GM19328 (cell line): ENCODE data around the gene CTSD.

Experiments used
- ATAC-seq: cut with Tn5 transposase; IDR thresholded peaks from one replicate; pipeline ENCODE4 v1.9.1; 2021; ENCODE audit warnings: mild to moderate bottlenecking, moderate library complexity; ENCODE audit not compliant: unreplicated experiment

Gene CTSD

DNA sequence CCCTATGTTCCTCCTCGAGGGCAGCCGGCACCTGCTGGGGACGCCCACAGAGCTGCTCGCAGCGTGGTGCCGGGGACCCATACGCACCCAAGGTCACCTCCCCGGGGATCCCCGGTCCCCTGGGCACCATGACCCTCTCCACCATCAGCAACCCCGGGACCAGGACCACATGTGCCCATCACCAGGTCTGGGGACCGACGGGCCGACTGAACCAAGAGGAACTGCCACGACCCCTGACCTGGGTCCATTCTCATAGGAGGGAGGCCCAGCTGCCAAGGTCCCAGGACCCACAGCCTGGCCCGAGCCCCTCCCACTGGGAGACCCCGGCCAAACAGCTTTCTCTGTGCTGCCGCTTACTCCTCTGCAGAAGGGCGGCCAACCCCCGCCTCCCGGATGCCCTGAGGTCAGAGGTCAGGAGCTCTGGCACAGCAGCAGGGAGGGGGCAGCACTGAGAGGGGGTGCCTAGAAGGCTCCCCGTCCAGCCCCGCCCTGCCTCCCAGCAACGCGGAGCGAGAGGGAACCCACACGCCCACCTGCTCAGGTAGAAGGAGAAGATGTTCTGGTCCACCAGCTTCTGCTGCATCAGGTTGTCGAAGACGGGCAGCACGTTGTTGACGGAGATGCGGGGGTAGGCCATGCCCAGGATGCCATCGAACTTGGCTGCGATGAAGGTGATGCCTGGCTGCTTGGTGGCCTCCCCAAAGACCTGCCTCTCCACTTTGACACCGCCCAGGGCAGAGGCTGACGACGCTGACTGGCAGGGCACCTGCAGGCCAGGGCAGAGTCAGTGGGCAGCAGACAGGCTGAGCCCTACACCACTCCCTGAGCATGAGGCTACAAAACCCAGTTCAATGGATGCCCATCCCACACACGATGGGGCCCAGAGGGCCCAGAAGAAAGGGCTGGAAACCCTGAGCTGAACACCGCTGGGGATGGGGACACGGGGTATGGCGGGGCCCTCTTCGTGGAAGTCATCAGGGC is 6.6 kb downstream of the CTSD start:
- ATAC-seq, result no peak

DNA sequence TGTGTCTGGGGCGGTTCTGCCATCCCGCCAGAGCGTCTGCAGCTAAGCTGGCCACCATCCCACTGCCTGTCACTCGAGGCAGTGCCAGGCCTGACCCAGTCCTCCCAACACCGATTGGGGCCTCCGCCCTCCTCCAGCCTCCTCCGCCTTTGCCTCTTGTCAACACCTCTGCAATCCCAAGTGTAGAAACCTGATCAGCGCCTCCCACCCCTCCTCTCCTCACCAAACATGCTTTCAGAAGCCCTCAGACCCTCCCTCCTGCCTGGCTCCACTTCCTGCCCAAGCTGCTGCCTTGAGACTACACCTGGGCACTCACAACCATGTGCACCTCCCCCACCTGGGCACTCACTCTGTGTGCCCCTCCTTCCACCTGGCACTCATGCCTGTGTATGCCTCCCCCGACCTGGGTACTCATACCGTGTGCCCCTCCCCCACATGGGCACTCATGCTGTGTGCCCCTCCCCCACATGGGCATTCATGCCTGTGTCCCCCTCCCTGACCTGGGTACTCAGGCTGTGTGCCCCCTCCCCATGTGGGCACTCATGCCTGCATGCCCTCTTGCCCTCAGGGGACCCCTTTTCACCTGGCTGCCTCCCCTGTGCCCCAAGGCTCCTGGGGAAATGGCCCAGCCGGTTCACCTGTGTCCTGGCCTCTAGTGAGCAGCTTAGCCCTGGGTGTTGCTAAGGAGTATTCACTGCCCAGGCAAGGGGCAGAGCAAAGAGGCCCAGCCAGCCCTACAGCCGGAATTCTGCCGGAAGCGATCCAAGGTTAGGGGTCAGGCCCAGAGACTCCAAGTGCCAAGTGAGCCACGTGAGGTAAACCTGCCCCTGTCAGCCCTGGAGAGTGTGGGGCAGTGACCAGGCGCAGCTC is 7.8 kb downstream of the CTSD start:
- no peak for ATAC-seq

DNA sequence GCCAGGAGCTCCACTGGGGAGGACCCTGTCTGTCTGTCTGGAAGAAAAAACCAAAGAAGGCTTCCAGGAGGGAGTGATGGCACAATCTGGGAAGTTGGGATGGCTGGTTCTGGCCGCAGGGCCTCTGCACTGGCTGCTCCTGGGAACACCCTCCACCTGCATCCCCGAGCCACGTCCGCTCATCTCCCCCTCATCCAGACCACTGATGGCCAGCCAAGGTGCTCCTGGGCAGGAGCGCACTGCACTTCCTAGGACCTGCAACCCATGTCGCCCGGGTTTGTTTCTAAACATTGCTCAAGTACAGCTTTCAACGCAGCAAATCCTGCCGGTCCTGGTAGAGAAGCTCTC is 8.4 kb downstream of the CTSD start:
- ATAC-seq, result no peak

DNA sequence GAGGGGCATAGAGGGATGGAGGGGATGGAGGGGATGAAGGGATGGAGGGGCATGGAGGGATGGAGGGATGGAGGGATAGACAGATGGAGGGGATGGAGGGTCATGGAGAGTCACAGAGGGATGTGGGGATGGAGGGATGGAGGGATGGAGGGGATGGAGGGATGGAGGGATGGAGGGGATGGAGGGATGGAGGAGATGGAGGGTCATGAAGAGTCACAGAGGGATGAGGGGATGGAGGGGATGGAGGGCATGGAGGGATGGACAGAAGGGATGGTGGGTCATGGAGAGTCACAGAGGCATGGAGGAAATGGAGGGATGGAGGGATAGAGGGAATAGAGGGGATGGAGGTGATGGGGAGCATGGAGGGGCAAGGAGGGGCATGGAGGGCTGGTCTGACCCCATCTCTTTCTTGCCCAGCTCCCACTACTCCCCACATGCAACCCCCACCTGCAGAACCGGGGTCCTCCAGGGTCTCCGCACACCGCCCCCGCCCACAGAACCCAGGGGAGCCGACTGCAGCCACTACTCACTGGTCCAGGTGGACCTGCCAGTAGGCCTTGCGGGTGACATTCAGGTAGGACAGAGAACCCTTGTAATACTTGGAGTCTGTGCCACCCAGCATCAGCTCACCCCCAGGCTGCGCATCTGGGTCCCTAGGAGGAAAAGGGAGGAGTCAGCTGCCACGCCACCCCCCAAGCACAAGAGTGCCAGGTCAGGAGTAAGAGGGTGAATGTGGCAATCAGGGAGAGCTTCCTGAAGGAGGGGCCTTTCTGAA is 9.2 kb downstream of the CTSD start:
- ATAC-seq, result no peak

DNA sequence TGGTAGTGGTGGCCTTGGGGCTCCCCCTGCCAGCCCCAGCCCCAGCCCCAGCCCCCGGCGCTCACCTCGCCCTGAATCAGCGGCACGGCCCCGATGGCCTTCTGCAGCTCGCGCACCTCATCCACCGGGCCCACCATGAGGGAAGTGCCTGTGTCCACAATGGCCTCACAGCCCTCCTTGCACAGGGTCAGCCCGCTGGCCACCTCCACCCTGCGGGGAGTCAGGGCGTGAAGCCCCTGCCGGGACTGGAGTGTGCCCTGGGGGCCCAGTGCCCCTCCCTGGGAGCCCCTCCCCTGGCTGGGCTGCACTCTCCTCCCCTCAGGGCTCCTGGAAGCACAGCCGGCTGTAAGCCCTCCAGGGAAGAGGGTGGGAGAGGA is 9.8 kb downstream of the CTSD start:
- no peak for ATAC-seq

DNA sequence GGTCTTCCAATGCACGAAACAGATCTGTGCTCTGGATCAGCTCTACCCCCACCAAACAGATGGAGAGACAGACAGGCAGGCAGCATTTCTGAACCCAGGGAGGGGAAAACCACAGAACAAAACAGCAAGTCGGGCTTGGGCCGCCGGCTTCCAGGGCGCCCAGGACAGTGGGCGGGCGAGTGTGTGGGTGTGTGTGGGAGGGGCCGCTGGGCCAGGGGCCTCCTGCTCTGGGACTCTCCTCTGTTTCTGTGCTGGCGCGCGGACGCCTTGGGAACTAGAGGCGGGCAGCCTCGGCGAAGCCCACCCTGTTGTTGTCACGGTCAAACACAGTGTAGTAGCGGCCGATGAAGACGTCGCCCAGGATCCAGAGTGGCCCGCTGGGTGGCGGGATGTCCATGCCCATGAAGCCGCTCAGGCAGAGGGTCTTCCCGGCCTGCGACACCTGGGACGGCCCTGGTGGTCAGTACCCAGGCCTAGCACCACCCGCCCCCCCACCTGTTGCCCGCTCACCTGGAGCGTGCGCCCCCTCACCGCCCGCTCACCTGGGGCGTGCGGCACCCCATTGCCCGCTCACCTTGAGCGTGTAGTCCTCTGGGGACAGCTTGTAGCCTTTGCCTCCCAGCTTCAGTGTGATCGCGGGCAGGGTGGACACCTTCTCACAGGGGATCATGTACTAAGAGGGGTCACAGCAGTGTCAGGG is 10.3 kb downstream of the CTSD start:
- no peak for ATAC-seq

DNA sequence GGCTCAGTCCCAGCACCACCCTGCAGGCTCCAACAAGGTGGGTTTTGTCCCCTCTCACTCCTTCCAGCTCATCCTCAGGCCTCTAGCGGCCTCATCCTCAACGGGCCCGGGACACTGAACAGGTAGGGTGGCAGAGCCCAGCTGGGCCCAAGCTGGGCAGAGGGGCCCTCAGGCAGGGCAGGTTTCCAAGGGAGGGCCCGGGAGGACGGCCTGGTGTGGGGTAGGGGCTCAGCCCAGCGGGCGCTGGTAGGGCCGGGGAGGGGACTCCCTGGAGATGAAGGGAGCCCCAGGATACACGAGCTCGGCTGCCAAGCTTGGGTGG is 10.9 kb downstream of the CTSD start:
- ATAC-seq, result no peak

DNA sequence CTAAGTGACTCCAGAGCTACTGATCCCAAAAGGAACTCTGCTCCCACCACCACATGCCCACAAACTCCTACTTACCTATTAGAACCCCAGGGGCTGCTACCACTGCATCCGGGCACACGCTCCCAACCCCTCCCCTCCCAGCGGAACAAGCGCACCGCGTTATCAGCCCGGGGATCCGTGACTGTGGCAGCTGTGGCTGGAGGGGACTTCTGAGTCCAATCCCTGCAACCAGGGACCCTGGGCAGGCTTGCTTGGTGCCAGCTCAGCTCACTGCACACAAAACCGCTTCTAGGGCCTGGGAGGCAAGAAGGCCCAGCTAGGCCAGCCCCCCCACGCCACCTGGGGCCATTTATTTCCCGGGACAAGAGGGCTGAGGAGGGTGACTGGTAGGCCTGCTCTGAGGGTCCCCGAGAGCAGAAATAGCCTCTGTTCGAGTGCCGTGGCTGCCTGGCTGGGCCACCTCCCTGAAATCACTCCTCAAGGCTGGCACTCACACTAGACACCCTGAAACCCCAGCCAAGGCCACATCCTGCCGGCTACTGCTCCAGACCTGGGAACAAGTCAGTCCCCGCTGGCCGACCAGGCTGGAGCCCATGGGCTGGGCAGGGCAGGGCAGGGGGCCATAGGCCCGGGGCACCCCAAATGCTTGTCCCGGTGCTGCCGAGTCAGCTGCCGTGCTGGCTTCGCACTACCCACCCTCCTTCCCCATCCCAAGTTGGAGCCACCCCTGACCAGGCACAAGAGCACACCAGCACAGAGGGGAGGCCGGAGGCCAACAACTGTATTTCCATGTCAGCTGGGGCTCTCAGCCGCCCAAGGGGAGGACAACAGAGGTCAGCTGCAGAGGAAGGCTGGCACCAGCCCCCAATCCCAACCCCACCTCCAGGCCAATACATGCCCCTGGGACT is 11.5 kb downstream of the CTSD start:
- no peak for ATAC-seq

DNA sequence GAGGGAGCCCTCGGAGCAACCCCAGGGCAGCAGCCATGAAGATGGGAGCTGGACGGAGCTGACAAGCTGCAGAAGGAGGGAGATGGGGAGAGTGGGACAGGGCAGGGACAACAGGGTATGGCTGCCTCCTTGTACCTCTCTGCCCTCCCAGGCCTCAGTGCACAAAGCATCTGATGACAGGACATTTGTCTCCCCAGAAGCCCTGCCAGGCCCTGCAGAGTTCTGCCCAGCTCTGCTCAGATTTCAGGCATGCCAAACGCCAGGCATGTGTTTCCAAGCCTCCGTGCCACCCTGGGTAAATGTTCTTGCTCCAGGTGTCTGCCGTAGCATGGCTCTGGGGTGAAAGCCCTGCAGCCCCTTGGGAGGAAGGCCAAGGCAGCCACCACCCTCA is 12.2 kb downstream of the CTSD start:
- ATAC-seq, result no peak

DNA sequence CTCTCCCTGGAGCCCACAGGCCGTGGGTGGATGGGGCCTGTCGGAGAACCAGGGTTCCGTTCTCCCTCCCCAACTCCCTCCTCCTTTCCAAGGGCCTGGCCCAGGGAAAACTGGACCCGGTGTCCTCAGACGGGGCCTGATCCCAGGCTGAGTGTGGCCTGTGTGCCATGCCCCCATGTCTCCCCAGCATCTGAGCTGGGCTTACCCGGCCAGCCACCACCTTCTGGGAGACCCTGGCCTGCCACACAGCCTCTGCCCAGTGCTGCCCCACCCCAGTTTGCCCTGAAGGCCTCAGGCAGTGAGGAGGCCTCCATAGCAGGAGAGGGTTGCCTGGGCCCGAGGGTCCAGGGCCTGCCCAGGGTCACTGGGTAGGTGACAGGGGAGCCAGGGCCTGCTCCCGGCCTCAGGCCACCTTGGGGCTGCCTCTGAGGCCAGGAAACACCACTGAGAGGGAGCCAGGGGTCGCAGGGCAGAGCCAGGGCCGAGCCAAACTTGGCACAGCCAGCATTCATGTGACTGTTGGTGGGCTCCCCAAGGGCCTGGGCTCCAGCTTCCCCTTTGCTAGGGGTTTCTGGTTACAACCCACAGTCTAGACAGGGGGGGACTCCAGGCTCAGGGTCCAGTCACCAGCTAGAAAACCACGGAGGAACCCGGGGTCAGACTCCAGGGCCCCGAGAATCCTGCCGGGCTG is 12.7 kb downstream of the CTSD start:
- ATAC-seq, result no peak

DNA sequence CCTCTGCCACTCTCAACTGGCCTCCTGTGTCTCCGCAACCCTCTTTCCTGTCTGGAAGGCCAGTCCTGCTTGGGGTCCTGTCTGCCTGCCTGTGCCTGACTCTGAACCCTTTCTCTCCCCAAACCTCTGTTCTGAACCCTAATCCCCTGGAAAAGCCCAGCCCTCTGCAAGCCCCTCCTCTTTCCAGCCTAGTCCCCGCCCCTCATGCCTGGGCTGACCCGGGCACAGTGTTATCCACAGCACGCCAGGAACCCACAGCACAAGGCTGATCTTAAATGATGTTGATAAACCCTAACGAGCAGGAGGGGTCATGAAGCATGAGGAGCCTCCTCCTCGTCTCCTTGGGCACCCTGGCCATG is 13.3 kb downstream of the CTSD start, which contains the start of gene IFITM10:
TSS of gene IFITM10 (minus strand) at position 115 of the 359 bp plus-strand sequence. CDS start 153 bp downstream, outside the sequence.
- no peak for ATAC-seq

DNA sequence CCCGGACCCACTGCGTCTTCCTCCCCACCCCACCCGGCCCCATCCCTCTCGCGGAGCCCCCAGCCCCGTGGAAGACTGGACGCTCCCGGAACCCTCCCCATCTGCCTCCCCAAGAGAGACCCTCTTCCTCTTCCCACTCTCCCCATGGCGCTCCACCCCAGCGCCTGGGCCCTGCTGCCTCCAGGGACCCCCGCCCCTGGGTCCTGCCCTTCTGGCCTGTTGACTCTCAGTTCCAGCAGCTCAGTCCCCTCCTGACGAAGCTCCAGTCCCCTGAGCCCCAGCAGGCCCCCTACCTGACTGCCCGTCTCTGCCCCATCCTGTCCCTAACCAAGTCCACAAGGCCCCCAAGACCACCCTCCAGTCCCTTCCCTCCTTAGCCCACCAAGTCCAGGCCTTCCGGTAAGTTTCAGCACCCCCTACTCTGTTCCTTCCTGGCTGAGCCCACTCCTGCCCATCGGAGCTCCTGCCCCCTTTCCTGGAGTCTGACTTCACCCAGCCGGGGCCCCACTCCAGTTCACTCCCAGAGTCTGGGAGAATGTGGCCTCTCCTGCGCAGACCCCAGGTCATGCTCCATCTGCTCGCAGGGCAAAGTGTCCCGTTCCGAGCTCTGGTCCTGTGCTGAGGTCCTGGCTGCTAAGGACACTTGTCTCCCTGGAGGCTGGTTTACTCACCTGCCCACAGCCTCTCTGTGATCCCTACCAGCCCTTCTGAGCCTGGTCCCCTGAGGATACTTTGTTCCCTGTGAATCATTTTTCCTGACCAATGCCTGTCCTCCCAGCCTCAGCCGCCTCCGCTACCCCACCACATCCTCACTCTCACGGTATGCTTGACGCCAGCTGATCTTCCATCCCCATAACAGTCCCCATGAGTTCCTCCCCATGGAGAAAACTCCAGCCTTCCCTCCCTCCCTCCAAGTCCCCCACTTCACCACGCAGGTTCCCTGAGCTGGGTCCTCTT is 14.1 kb downstream of the CTSD start:
- no peak for ATAC-seq

DNA sequence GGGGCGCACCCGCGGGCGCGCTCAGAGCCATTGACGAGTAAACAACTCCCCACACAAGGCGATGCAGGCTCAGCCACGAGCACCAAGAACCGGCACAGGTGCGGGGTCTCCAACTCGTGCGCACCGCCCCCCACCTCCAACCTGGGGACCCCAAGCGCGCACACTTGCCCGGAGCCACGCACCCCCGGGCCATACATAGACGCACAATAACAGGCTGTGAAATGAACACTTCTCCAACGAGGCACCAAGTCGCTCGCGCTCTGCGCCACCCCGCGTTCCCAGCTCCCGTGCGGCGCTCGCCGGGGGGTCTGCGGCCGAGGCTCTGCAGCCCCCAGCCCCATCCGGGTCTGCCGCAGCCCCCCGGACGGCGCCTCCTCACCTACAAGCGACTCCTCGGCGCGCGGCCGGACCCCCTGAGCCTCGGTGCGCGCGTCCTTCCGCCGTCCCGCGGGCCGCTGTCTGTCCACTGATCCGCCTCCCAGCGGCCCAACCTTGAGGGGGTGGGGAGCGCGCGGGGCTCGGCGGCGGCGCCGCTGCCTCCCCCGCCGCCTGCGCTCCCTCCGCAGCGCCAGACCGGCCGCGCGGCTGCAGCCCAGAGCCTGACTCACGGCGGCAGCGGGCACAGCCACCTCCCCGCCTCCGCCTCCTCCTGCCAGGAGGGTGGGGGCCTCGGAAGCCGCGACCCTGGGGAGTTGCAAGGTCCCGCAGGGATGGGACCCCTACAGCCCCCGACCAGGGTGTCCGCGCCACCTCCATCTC is 14.9 kb downstream of the CTSD start:
- no peak for ATAC-seq

DNA sequence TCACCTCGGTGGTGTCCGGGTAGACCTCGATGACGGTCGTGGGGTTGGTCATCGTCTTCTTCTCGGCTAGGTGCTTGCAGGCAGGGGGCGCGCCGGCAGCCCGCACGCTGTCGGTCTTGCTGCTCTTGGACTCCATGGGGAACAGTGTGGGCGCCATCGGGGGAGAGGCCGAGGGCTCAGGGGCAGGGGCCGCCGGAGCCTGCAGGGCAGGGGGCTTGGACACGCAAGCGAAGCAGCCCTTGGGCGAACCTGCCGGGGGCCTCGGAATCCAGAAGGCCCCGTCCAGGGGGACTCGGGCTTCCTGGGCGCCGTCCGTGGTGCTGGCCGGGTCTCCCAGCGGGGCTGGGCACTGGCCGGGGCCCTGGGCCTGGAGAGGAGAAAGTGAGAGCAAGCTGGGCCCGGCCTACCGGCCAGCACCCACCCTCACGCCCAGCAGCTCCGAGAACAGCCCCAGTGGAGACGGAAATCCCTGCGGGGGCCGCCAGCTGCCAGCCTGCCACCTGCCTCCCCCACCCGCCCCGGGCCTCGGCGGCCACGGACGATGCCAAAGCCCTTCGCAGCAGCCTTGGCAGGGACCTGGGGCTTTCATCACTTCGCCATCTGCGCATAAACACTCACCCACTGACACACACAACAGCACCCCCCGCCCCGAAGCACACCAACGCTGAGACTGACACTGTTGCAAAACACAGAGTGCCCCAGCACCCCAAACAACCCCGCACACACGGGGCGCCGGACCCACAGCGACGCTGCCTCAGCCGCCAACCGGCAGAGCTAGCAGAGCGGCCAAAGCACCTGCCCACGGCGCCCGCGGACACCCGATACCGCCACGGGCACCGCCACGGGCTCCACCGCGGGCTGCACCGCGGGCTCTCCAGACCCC is 15.7 kb downstream of the CTSD start:
- ATAC-seq, result no peak

DNA sequence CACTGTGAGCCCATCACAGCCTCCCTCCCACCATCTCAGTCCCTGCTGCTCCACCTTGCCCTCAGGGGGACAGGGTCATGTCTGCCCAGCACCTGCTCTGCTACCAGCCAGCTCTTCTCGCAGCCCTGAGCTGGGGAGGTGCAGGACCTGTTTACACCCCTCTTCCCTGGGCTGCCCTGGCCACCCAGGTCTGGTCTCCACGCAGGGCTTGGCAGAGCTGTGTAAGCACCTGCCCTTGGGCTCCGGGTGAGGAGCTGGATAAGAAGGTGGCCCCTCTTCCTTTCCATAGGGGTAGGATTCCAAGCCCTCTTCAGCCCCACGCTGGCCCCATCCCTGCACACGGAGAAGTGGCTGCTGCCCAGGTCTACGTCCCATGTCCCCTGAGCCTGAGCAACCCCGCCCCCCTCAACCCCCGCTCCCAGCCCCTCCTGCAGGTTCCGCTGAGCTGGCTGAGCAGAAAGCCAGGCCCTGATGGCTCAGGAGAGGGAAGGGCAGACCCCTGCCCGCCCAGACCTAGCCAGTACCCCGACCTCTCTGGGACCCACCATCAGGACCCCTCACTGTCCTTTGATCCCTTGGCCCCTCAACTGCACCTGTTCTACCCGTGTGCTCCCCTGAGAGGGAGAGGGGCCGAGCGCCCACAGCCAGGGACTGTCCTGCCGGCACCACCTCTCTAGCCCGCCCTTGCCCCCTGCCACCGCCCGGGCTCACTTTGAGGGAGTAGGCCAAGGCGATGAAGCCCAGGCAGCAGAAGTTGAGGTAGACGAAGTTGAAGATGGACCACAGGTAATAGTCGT is 16.6 kb downstream of the CTSD start:
- no peak for ATAC-seq
